ENCODE data around the gene HOPX. TPM values are rescaled to one million over a fixed set of nuclear protein-coding genes. Genes with fewer than 3 reads are reported as not detected.

The HOPX gene
- total and polyA plus RNA-seq, 2 of the 8 experiments (the other 6 are each of a cell fraction or from before 2014, with no cell fraction given): not detected

- TF ChIP-seq HDAC2 (IDR thresholded peaks at IDR 0.05; ENCODE audit: borderline replicate concordance in 1 of 2, low read depth in 2 of 2, low read length in 2 of 2): no peak
- TF ChIP-seq SIX5 (IDR thresholded peaks at IDR 0.05; ENCODE audit: low read depth, low read length): no peak
- TF ChIP-seq SP2 (IDR thresholded peaks at IDR 0.05; ENCODE audit: low read length): no peak
Measured at GRCh38 chr4:56688094-56688647, 7.1 kb upstream of the HOPX start (continued).

Measured in H1 (cell line).